CD14-positive monocyte (primary cell): ENCODE data around the gene C2orf80. TPM values are rescaled to one million over a fixed set of nuclear protein-coding genes. Genes with fewer than 3 reads are reported as not detected.

Experiments
- polyA plus RNA-seq, 3 donors: library from polyadenylated mRNA; depleted of rRNA in 1 of 3; unstranded in 2 of 3; stranded (reverse) in 1 of 3; fragments of 300-500 nt in 2 of 3; fragments of >200 nt in 1 of 3; fragmentation: Illumina TruSeq in 2 of 3; gene quantifications; 1 replicate in 2 of 3; 2 replicates in 1 of 3; pipeline ENCODE4 v1.2.3, GENCODE V29; 2012 to 2021

C2orf80 gene
- polyA plus RNA-seq, 3 donors, result not detected

Other genes with a start within 250 kb of the C2orf80 start
- 1 to 10 TPM; 3.0 to 8.0 (median 3.0) TPM for gene PLEKHM3, start 164.5 kb downstream of the C2orf80 start, polyA plus RNA-seq
- gene CRYGD, start 65.5 kb downstream of the C2orf80 start, polyA plus RNA-seq, result not detected
- not detected for gene CRYGC, start 60.2 kb downstream of the C2orf80 start, polyA plus RNA-seq
- not detected for gene CRYGB, start 43.9 kb downstream of the C2orf80 start, polyA plus RNA-seq
- not detected for gene CRYGA, start 26.4 kb downstream of the C2orf80 start, polyA plus RNA-seq
- 100 to 1,000 TPM in 2 of 3 donors, 10 to 100 TPM in 1; 33.6 to 120 (median 115) TPM for gene IDH1, start 65.0 kb upstream of the C2orf80 start, polyA plus RNA-seq
- 10 to 100 TPM in 1 of 3 donors, 1 to 10 TPM in 2; 3.5 to 17.6 (median 6.2) TPM for gene PIKFYVE, start 76.2 kb upstream of the C2orf80 start, polyA plus RNA-seq
- under 1 TPM; 0.07 to 0.12 (median 0.11) TPM for gene PTH2R, start 216.8 kb upstream of the C2orf80 start, polyA plus RNA-seq